CD8-positive, alpha-beta memory T cell (primary cell): ENCODE measurements around the gene ZNF610. TPM values are rescaled to one million over a fixed set of nuclear protein-coding genes. Genes with fewer than 3 reads are reported as not detected.
"Not testable (repeated sequence)": the region's sequence is repeated elsewhere in the genome, so short reads cannot be mapped to it uniquely, and the experiment has no call there.

Source experiments
- CTCF ChIA-PET: fragments of 350-600 bp; sonication (Branson Sonifier 250); formaldehyde crosslinking; loops from one replicate; lab custom pipeline; 2021; ENCODE audit warnings: antibody characterized with exemption; lab: Charles Lee
- POLR2A ChIA-PET: fragments of 350-600 bp; sonication (Branson Sonifier 250); formaldehyde crosslinking; loops from one replicate; lab custom pipeline; 2021; ENCODE audit warnings: antibody characterized with exemption; lab: Charles Lee
- DNase-seq, 5 donors: peaks; one replicate each; pipeline versions ENCODE4 v3.0.0 to v3.0.0-alpha.2; 2020 to 2022; ENCODE audit warnings: mixed read lengths in 1 of 5
- H3K27ac ChIP-seq: one replicate; pipeline ENCODE4 v1.7.0; 2013; ENCODE audit warnings: low read depth, mild to moderate bottlenecking, low read length, moderate library complexity
- H3K27me3 ChIP-seq: 2 replicates; pipeline ENCODE4 v1.7.0; 2013; ENCODE audit warnings: low read length, mild to moderate bottlenecking; ENCODE audit not compliant: insufficient read depth, poor library complexity, severe bottlenecking
- H3K36me3 ChIP-seq: 2 replicates; pipeline ENCODE4 v1.7.0; 2013; ENCODE audit warnings: mild to moderate bottlenecking, low read length, moderate library complexity; ENCODE audit not compliant: insufficient read depth
- H3K4me1 ChIP-seq: 2 replicates; pipeline ENCODE4 v1.7.0; 2013; ENCODE audit warnings: mild to moderate bottlenecking, low read length, moderate library complexity; ENCODE audit not compliant: insufficient read depth
- H3K4me3 ChIP-seq: 2 replicates; pipeline ENCODE4 v1.7.0; 2013; ENCODE audit warnings: mild to moderate bottlenecking, low read length
- H3K9me3 ChIP-seq: 2 replicates; pipeline ENCODE4 v1.7.0; 2013; ENCODE audit warnings: mild to moderate bottlenecking, low read length
- H3K27ac Mint-ChIP-seq, 8 donors: one replicate each; pipeline ENCODE4 v1.8.0; 2020 to 2021; ENCODE audit warnings: mixed read lengths in 8 of 8, mild to moderate bottlenecking in 6 of 8, inconsistent platforms in 3 of 8, moderate library complexity in 3 of 8
- H3K27me3 Mint-ChIP-seq, 2 donors: one replicate each; pipeline ENCODE4 v1.8.0; 2020 to 2021; ENCODE audit warnings: mixed read lengths in 2 of 2, mild to moderate bottlenecking in 1 of 2, moderate library complexity in 1 of 2
- H3K36me3 Mint-ChIP-seq, 3 donors: one replicate each; pipeline ENCODE4 v1.8.0; 2020 to 2021; ENCODE audit warnings: mixed read lengths in 3 of 3, inconsistent platforms in 1 of 3, mild to moderate bottlenecking in 1 of 3
- H3K4me1 Mint-ChIP-seq, 3 donors: one replicate each; pipeline ENCODE4 v1.8.0; 2020 to 2021; ENCODE audit warnings: mixed read lengths in 3 of 3, inconsistent platforms in 1 of 3, mild to moderate bottlenecking in 1 of 3
- H3K4me3 Mint-ChIP-seq, 7 donors: one replicate each; pipeline ENCODE4 v1.8.0; 2020 to 2021; ENCODE audit warnings: mixed read lengths in 7 of 7, mild to moderate bottlenecking in 6 of 7, moderate library complexity in 4 of 7, inconsistent platforms in 2 of 7
- H3K9me3 Mint-ChIP-seq, 5 donors: one replicate each; pipeline ENCODE4 v1.8.0; 2020 to 2022; ENCODE audit warnings: mixed read lengths in 5 of 5, mild to moderate bottlenecking in 3 of 5, moderate library complexity in 2 of 5, inconsistent platforms in 1 of 5
- polyA plus RNA-seq: library from polyadenylated mRNA; unstranded; fragments of 300-500 nt; fragmentation: Illumina TruSeq; gene quantifications from one replicate; pipeline ENCODE4 v1.2.3, GENCODE V29; 2021
- total RNA-seq, 2 experiments: library from RNA; stranded (reverse); gene quantifications; one replicate each; pipeline ENCODE4 v1.2.3, GENCODE V29; 2021

The ZNF610 gene
- total and polyA plus RNA-seq, 3 experiments from 2014 or later = 0.91 to 1.8 (median 1.8) TPM

- no peak overlapping the region for H3K4me3 ChIP-seq
- peaks cover 39% of the 10 kb centered on the region for H3K9me3 ChIP-seq
- H3K27me3 Mint-ChIP-seq = no peaks in the 10 kb centered on the region
- CTCF ChIA-PET = no interaction called here
- H3K4me1 ChIP-seq = no peaks in the 10 kb centered on the region
- H3K4me1 Mint-ChIP-seq = no peaks in the 10 kb centered on the region
- peaks cover 40 to 91% (median 84%) of the 10 kb centered on the region in 5 donors for H3K9me3 Mint-ChIP-seq
- no peaks in the 10 kb centered on the region for H3K27me3 ChIP-seq
- POLR2A ChIA-PET = no interaction called here
- peak in 1 of 5 donors; percentile 9 for DNase-seq
- peaks cover 53 to 84% (median 82%) of the 10 kb centered on the region in 3 donors for H3K36me3 Mint-ChIP-seq
- no peak overlapping the region for H3K27ac Mint-ChIP-seq
- no peak overlapping the region for H3K27ac ChIP-seq
- peaks cover 32% of the 10 kb centered on the region for H3K36me3 ChIP-seq
- H3K4me3 Mint-ChIP-seq = no peak overlapping the region
Measured at GRCh38 chr19:52307275-52307674, 28.8 kb upstream of the ZNF610 start.

- Histone ChIP-seq H3K4me3 (peak overlapping the region; percentile 36), H3K36me3 (peaks cover 48% of the 10 kb centered on the region), H3K9me3 (peaks cover 84% of the 10 kb centered on the region), H3K27ac (no peak overlapping the region), H3K4me1 (no peaks in the 10 kb centered on the region), H3K27me3 (no peaks in the 10 kb centered on the region)
- Mint-ChIP-seq H3K4me1 (no peaks in the 10 kb centered on the region), H3K27me3 (no peaks in the 10 kb centered on the region), H3K9me3 (peaks cover 45 to 99% (median 96%) of the 10 kb centered on the region in 5 donors), H3K4me3 (no peak overlapping the region), H3K27ac (no peak overlapping the region), H3K36me3 (peaks cover 38 to 79% (median 67%) of the 10 kb centered on the region in 3 donors)
- ChIA-PET CTCF (no interaction called here), POLR2A (no interaction called here)
- no peak for DNase-seq
Measured at GRCh38 chr19:52322429-52322828, 13.6 kb upstream of the ZNF610 start.

- peaks cover 38 to 87% (median 82%) of the 10 kb centered on the region in 5 donors for H3K9me3 Mint-ChIP-seq
Measured at GRCh38 chr19:52331757-52332156, 4.3 kb upstream of the ZNF610 start.

GRCh38 chr19:52335768-52336116 lies 301 bp upstream of the ZNF610 start:
- H3K4me1 ChIP-seq = peaks cover 7% of the 10 kb centered on the region
- no peak for DNase-seq
- H3K27me3 ChIP-seq = no peaks in the 10 kb centered on the region
- no peaks in the 10 kb centered on the region for H3K36me3 ChIP-seq
- ChIA-PET POLR2A (interaction anchor here (0.6 to 1.0 kb wide), 3 partner anchors 34 to 268 kb away, joined by 4 to 6 read pairs (median 4); partner anchors contain the start of gene ZNF880), CTCF (no interaction called here)
- H3K9me3 ChIP-seq = peaks cover 17% of the 10 kb centered on the region
- Mint-ChIP-seq H3K9me3 (peaks cover 22 to 68% (median 60%) of the 10 kb centered on the region in 5 donors), H3K27ac (peak overlapping the region; percentile 92 to 99 (median 94)), H3K27me3 (peaks cover 0 to 3% of the 10 kb centered on the region in 2 donors), H3K4me3 (peak overlapping the region; percentile 92 to 99 (median 96)), H3K4me1 (peaks cover 17 to 19% (median 17%) of the 10 kb centered on the region in 3 donors), H3K36me3 (peaks cover 8 to 28% (median 20%) of the 10 kb centered on the region in 3 donors)
- peak overlapping the region; percentile 86 for H3K4me3 ChIP-seq
- no peak overlapping the region for H3K27ac ChIP-seq

More at GRCh38 chr19:52331757-52332156, 4.3 kb upstream of the ZNF610 start:
- CTCF ChIA-PET = no interaction called here
- peaks cover 3% of the 10 kb centered on the region for H3K4me1 ChIP-seq
- H3K27ac ChIP-seq = no peak overlapping the region
- peaks cover 42% of the 10 kb centered on the region for H3K9me3 ChIP-seq
- peaks cover 0 to 2% of the 10 kb centered on the region in 2 donors for H3K27me3 Mint-ChIP-seq
- DNase-seq = no peak
- POLR2A ChIA-PET = no interaction called here
- no peak overlapping the region for H3K4me3 ChIP-seq
- no peaks in the 10 kb centered on the region for H3K36me3 ChIP-seq
- H3K4me1 Mint-ChIP-seq = peaks cover 9 to 11% (median 9%) of the 10 kb centered on the region in 3 donors
- H3K27me3 ChIP-seq = no peaks in the 10 kb centered on the region
- no peak overlapping the region for H3K27ac Mint-ChIP-seq
- H3K36me3 Mint-ChIP-seq = peaks cover 0 to 30% (median 15%) of the 10 kb centered on the region in 3 donors
- H3K4me3 Mint-ChIP-seq = no peak overlapping the region

GRCh38 chr19:52336791-52337381 lies 843 bp downstream of the ZNF610 start:
- peak overlapping the region; percentile 51 for H3K27ac ChIP-seq
- peak overlapping the region; percentile 86 for H3K4me3 ChIP-seq
- peaks cover 0 to 3% of the 10 kb centered on the region in 2 donors for H3K27me3 Mint-ChIP-seq
- CTCF ChIA-PET = no interaction called here
- peak overlapping the region; percentile 92 to 99 (median 96) for H3K4me3 Mint-ChIP-seq
- H3K36me3 Mint-ChIP-seq = peaks cover 8 to 23% (median 16%) of the 10 kb centered on the region in 3 donors
- DNase-seq = no peak
- H3K9me3 ChIP-seq = peaks cover 5% of the 10 kb centered on the region
- H3K4me1 ChIP-seq = peaks cover 7% of the 10 kb centered on the region
- no peaks in the 10 kb centered on the region for H3K36me3 ChIP-seq
- peaks cover 17 to 19% (median 17%) of the 10 kb centered on the region in 3 donors for H3K4me1 Mint-ChIP-seq
- no peaks in the 10 kb centered on the region for H3K27me3 ChIP-seq
- H3K27ac Mint-ChIP-seq = peak overlapping the region; percentile 92 to 99 (median 94)
- POLR2A ChIA-PET = interaction anchor here (1.0 kb wide), 1 partner anchor 33 kb away, joined by 4 read pairs; the partner anchor contains the start of gene ZNF880
- H3K9me3 Mint-ChIP-seq = peaks cover 13 to 59% (median 49%) of the 10 kb centered on the region in 5 donors

GRCh38 chr19:52339022-52339421 lies 3.0 kb downstream of the ZNF610 start:
- H3K27ac ChIP-seq, H3K4me1 ChIP-seq, H3K27ac Mint-ChIP-seq, H3K9me3 ChIP-seq, H3K27me3 ChIP-seq, POLR2A ChIA-PET, H3K4me3 ChIP-seq, H3K27me3 Mint-ChIP-seq, H3K36me3 ChIP-seq, DNase-seq, CTCF ChIA-PET: not testable (repeated sequence)
- H3K36me3 Mint-ChIP-seq = peaks cover 7 to 17% (median 8%) of the 10 kb centered on the region in 3 donors
- H3K9me3 Mint-ChIP-seq = peaks cover 0 to 42% (median 31%) of the 10 kb centered on the region in 5 donors
- H3K4me1 Mint-ChIP-seq = peaks cover 17 to 24% (median 17%) of the 10 kb centered on the region in 3 donors
- peak overlapping the region in 1 of 7 donors; percentile 69 for H3K4me3 Mint-ChIP-seq

- Mint-ChIP-seq H3K4me3 (no peak overlapping the region), H3K36me3 (peaks cover 5 to 9% (median 6%) of the 10 kb centered on the region in 3 donors), H3K9me3 (peaks cover 0 to 24% (median 10%) of the 10 kb centered on the region in 5 donors), H3K4me1 (peaks cover 0 to 4% (median 0%) of the 10 kb centered on the region in 3 donors), H3K27ac (peak overlapping the region in 1 of 8 donors; percentile 84), H3K27me3 (peaks cover 0 to 2% of the 10 kb centered on the region in 2 donors)
- Histone ChIP-seq H3K36me3 (no peaks in the 10 kb centered on the region), H3K4me1 (no peaks in the 10 kb centered on the region), H3K9me3 (no peaks in the 10 kb centered on the region), H3K27ac (no peak overlapping the region), H3K27me3 (no peaks in the 10 kb centered on the region), H3K4me3 (no peak overlapping the region)
- DNase-seq = peak; percentile 18 to 73 (median 38)
- ChIA-PET POLR2A (interaction anchor here (0.9 kb wide), 1 partner anchor 184 kb away, joined by 3 read pairs; the partner anchor contains the start of gene ZNF808), CTCF (interaction anchor here (0.6 to 1.4 kb wide), 8 partner anchors 26 to 407 kb away, joined by 3 read pairs; partner anchors contain the start of gene ZNF880)
Measured at GRCh38 chr19:52343548-52343947, 7.5 kb downstream of the ZNF610 start.

- no peak for DNase-seq
- Mint-ChIP-seq H3K9me3 (peaks cover 0 to 25% (median 3%) of the 10 kb centered on the region in 5 donors), H3K4me1 (peaks cover 0 to 4% (median 0%) of the 10 kb centered on the region in 3 donors), H3K36me3 (peaks cover 7 to 21% (median 13%) of the 10 kb centered on the region in 3 donors), H3K27me3 (peaks cover 0 to 2% of the 10 kb centered on the region in 2 donors), H3K27ac (no peak overlapping the region), H3K4me3 (no peak overlapping the region)
- POLR2A ChIA-PET = no interaction called here
- Histone ChIP-seq H3K9me3 (no peaks in the 10 kb centered on the region), H3K4me3 (no peak overlapping the region), H3K4me1 (no peaks in the 10 kb centered on the region), H3K36me3 (no peaks in the 10 kb centered on the region), H3K27me3 (no peaks in the 10 kb centered on the region), H3K27ac (no peak overlapping the region)
- CTCF ChIA-PET = no interaction called here
Measured at GRCh38 chr19:52345162-52345561, 9.1 kb downstream of the ZNF610 start.
